Progenitor cell of endocrine pancreas (in vitro differentiated cells): ENCODE data around the gene CTNNA3. TPM values are rescaled to one million over a fixed set of nuclear protein-coding genes. Genes with fewer than 3 reads are reported as not detected.

Source experiments
- DNase-seq: peaks from one replicate; pipeline ENCODE4 v3.0.0; 2021; ENCODE audit warnings: low spot score; ENCODE audit not compliant: unreplicated experiment
- H3K27ac Mint-ChIP-seq: 2 replicates; pipeline ENCODE4 v1.8.0; 2021; ENCODE audit warnings: mild to moderate bottlenecking, moderate library complexity, mixed read lengths
- H3K27me3 Mint-ChIP-seq: 2 replicates; pipeline ENCODE4 v1.8.0; 2021; ENCODE audit warnings: mixed read lengths
- H3K36me3 Mint-ChIP-seq: 2 replicates; pipeline ENCODE4 v1.8.0; 2022; ENCODE audit warnings: mixed read lengths; ENCODE audit not compliant: insufficient read depth
- H3K4me1 Mint-ChIP-seq: 2 replicates; pipeline ENCODE4 v1.8.0; 2021; ENCODE audit warnings: low read depth, mixed read lengths
- H3K4me3 Mint-ChIP-seq: 2 replicates; pipeline ENCODE4 v1.8.0; 2021; ENCODE audit warnings: low read depth, mild to moderate bottlenecking, moderate library complexity, mixed read lengths
- H3K9me3 Mint-ChIP-seq: 2 replicates; pipeline ENCODE4 v1.8.0; 2021; ENCODE audit warnings: low read depth, mixed read lengths
- CTCF ChIP-seq: fragments of 200-600 bp; sonication (generic); IDR thresholded peaks from one replicate; pipeline ENCODE4 v1.5.0; 2021; ENCODE audit warnings: antibody characterized with exemption, mild to moderate bottlenecking; ENCODE audit not compliant: unreplicated experiment
- total RNA-seq: library from RNA; stranded (reverse); gene quantifications from 2 replicates; pipeline ENCODE4 v1.2.1, GENCODE V29; 2021

Gene CTNNA3
- total RNA-seq, 1 donor from 2014 or later, result 1.7 TPM

DNA sequence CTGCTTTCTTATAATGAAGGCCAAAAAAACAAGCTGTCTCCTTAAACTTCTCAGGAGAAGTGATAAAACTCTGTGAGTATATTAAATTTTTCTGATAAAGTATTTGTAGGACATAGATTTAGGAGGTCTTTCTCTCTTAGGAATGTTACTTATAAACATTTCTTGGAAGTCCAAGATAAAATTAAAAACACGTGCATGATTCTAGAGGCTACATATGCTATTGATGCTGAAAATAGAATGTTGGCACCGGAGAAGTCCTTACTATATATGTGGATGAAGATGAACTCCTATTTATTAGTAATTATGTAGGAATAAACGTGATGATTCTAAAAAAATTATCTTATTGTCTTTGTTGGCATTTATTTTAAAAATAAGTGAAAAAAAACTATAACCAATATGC lies 1011.4 kb downstream of the CTNNA3 start:
- Mint-ChIP-seq H3K27me3 (peaks cover 15% of the 10 kb centered on the region), H3K9me3 (peaks cover 5% of the 10 kb centered on the region), H3K27ac (no peak overlapping the region), H3K36me3 (no peaks in the 10 kb centered on the region), H3K4me1 (no peaks in the 10 kb centered on the region), H3K4me3 (no peak overlapping the region)
- DNase-seq, result no peak
- no peak for TF ChIP-seq CTCF

DNA sequence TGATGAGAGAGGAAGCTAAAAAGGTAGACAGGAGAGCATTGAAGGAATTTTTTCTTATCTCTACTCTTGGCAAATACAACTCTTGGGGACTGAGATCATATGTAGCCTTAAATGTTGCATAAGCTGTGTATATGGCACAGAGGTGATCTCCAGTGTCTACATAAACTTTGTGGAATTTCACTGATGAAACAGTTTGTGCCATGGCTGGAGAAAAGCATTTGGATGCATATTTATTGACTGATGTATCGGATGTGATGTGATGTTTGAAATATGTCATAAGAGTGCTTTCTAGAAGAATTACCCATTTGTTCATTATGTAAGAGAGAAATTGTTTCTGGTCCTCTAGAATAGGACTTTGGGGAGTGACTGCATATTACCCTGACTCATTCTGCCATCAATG lies 1015.1 kb downstream of the CTNNA3 start:
- no peaks in the 10 kb centered on the region for H3K36me3 Mint-ChIP-seq
- TF ChIP-seq CTCF, result no peak
- no peaks in the 10 kb centered on the region for H3K9me3 Mint-ChIP-seq
- no peaks in the 10 kb centered on the region for H3K4me1 Mint-ChIP-seq
- H3K27me3 Mint-ChIP-seq, result peaks cover 41% of the 10 kb centered on the region
- no peak for DNase-seq
- H3K27ac Mint-ChIP-seq, result no peak overlapping the region
- H3K4me3 Mint-ChIP-seq, result no peak overlapping the region

GRCh38 chr10:66678521-66678920 lies 1017.5 kb downstream of the CTNNA3 start:
- no peak for DNase-seq
- peaks cover 56% of the 10 kb centered on the region for H3K27me3 Mint-ChIP-seq
- no peak overlapping the region for H3K27ac Mint-ChIP-seq
- H3K4me1 Mint-ChIP-seq, result no peaks in the 10 kb centered on the region
- H3K4me3 Mint-ChIP-seq, result no peak overlapping the region
- TF ChIP-seq CTCF, result no peak
- no peaks in the 10 kb centered on the region for H3K36me3 Mint-ChIP-seq
- no peaks in the 10 kb centered on the region for H3K9me3 Mint-ChIP-seq

GRCh38 chr10:66673071-66673470 lies 1022.9 kb downstream of the CTNNA3 start:
- H3K36me3 Mint-ChIP-seq, result no peaks in the 10 kb centered on the region
- peaks cover 51% of the 10 kb centered on the region for H3K27me3 Mint-ChIP-seq
- H3K4me1 Mint-ChIP-seq, result no peaks in the 10 kb centered on the region
- DNase-seq, result no peak
- H3K27ac Mint-ChIP-seq, result no peak overlapping the region
- H3K4me3 Mint-ChIP-seq, result no peak overlapping the region
- TF ChIP-seq CTCF, result no peak
- H3K9me3 Mint-ChIP-seq, result no peaks in the 10 kb centered on the region

DNA sequence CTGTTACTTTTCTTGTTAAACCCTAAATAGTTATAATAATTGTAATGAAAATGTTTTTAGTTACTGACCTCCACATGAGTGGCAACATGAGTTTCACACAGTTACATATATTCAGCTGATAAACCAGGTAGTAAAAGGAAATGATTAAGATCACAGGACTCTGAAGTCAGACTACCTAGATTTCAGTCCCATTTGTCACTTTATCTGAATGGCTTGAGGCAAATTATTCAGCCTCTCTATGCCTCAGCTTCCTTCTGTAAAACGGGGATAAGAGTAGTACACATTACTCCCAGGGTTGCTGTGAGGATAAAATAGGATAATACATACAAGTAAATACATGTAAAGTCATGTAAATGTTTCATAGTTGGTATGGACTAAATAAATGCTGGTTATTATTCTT lies 1024.4 kb downstream of the CTNNA3 start:
- DNase-seq, result no peak
- no peak for TF ChIP-seq CTCF
- H3K27me3 Mint-ChIP-seq, result peaks cover 48% of the 10 kb centered on the region
- H3K4me3 Mint-ChIP-seq, result no peak overlapping the region
- H3K4me1 Mint-ChIP-seq, result no peaks in the 10 kb centered on the region
- H3K27ac Mint-ChIP-seq, result no peak overlapping the region
- H3K9me3 Mint-ChIP-seq, result no peaks in the 10 kb centered on the region
- H3K36me3 Mint-ChIP-seq, result no peaks in the 10 kb centered on the region
